GM23248 (cell line): Measurements from ENCODE around the gene DNAJC25.

Experiments
- EZH2 ChIP-seq: fragments of 200-600 bp; sonication (generic); IDR thresholded peaks from 2 replicates; pipeline ENCODE4 v1.6.1; 2018; ENCODE audit warnings: antibody characterized with exemption, mild to moderate bottlenecking; ENCODE audit not compliant: insufficient read depth, poor library complexity, severe bottlenecking
- EZH2phosphoT487 ChIP-seq: fragments of 200-600 bp; sonication (generic); IDR thresholded peaks from 2 replicates; pipeline ENCODE4 v1.6.1; 2018; ENCODE audit warnings: antibody characterized with exemption, moderate library complexity, mild to moderate bottlenecking, low read depth; ENCODE audit not compliant: insufficient read depth

DNA sequence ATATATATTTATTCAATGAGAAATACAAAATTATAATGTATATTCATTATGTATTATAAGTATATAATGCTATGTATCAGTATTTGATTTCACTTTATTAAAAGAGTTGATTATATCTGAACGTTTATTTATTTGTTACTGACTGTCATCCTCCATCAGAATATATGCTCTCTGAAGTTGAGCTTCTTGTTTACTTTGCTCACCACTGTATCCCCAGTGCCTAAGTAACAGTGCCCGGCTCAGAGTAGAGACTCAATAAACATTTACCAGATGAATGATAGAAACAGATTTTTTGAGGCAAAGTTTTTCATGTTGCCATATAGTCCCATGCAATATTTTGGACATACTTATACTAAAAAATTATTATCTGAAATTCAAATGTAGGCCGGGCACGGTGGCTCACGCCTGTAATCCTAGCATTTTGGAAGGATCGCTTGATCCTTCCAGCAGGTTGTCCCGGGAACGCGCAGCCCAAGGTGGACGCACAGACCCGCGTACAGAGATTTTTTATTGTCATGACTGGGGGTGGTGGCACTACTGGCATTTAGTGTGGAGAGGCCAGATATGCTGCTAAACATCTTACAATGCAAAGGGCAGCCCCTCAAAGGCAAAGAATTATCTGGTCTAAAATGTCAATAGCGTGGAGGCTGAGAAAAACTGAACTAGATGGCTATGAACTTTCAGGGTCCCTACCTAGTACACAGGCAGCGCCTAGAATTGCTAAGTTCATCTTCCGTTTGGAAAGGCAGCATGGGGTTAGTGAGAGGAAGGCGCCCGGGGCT is 761 bp upstream of the DNAJC25 start:
- TF ChIP-seq EZH2 (no peak), EZH2phosphoT487 (no peak)
